ENCODE measurements around the gene CAMSAP3.

- TF ChIP-seq CTCF (IDR thresholded peaks at IDR 0.05) (no peak), EZH2 (IDR thresholded peaks at IDR 0.05; ENCODE audit: borderline replicate concordance, insufficient read depth, low read depth, low read length, poor library complexity, severe bottlenecking) (no peak)
Observed at GRCh38 chr19:7612282-7613274, 16.9 kb downstream of the CAMSAP3 start.

All from B cell (primary cell).